ENCODE data around the gene MARCHF3.

- no peak for TF ChIP-seq CTCF (IDR thresholded peaks at IDR 0.05)
- TF ChIP-seq POLR2A (IDR thresholded peaks at IDR 0.05), result no peak
These were observed 181.2 kb downstream of the MARCHF3 start for GRCh38 chr5:126849101-126849678.

All from right lobe of liver (tissue), 4 donors.